GM12873 (cell line): ENCODE data around the gene PIEZO2.

Experiments used
- CTCF ChIP-seq: IDR thresholded peaks from 2 replicates; pipeline ENCODE4 v1.5.1; 2012; ENCODE audit warnings: low read depth, mild to moderate bottlenecking, moderate library complexity, low read length, control low read depth; ENCODE audit not compliant: insufficient read depth; ENCODE audit errors: missing control alignments

Gene PIEZO2

GRCh38 chr18:10757946-10758345 lies 391.4 kb downstream of the PIEZO2 start:
- TF ChIP-seq CTCF: no peak

GRCh38 chr18:10757349-10757748 lies 392.0 kb downstream of the PIEZO2 start:
- TF ChIP-seq CTCF: no peak

- TF ChIP-seq CTCF: no peak
Observed at GRCh38 chr18:10755855-10756254, 393.5 kb downstream of the PIEZO2 start.

GRCh38 chr18:10754128-10754527 lies 395.2 kb downstream of the PIEZO2 start:
- no peak for TF ChIP-seq CTCF

GRCh38 chr18:10752382-10752781 lies 397.0 kb downstream of the PIEZO2 start:
- no peak for TF ChIP-seq CTCF

GRCh38 chr18:10751653-10752052 lies 397.7 kb downstream of the PIEZO2 start:
- no peak for TF ChIP-seq CTCF

GRCh38 chr18:10750191-10751035 lies 399.0 kb downstream of the PIEZO2 start:
- TF ChIP-seq CTCF: no peak

GRCh38 chr18:10748641-10749040 lies 400.7 kb downstream of the PIEZO2 start:
- no peak for TF ChIP-seq CTCF
